ENCODE results near the gene ROS1.

The ROS1 gene

DNA sequence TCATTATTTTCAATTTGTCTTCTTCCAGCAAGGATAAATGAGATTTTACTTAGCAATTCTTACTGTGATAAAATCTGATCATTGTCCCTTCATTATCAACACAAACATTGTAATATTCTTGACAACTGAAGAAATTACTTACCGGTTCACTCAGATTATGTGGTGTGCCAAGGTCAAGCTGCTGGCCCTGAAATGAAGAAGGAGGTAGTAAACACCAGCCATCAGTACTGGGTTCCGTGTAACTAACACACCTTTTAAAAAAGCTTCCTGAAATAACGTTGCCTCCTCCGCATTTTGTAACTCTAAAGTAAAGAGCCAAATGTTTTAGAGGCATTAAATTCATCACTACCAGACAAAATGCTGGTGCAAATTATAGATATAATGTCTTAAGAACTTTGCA is 7.4 kb downstream of the ROS1 start:
- Mint-ChIP-seq H3K4me1 (no peaks in the 10 kb centered on the region), H3K36me3 (ENCODE audit: insufficient read depth) (no peaks in the 10 kb centered on the region), H3K4me3 (no peak overlapping the region), H3K27me3 (peaks cover 21% of the 10 kb centered on the region), H3K27ac (ENCODE audit: low read depth) (no peak overlapping the region), H3K9me3 (no peaks in the 10 kb centered on the region)
- ATAC-seq (replicated peaks; ENCODE audit: extremely low read depth, poor library complexity, severe bottlenecking) (no peak), DNase-seq (ENCODE audit: low spot score in 2 of 2) (no peak)

DNA sequence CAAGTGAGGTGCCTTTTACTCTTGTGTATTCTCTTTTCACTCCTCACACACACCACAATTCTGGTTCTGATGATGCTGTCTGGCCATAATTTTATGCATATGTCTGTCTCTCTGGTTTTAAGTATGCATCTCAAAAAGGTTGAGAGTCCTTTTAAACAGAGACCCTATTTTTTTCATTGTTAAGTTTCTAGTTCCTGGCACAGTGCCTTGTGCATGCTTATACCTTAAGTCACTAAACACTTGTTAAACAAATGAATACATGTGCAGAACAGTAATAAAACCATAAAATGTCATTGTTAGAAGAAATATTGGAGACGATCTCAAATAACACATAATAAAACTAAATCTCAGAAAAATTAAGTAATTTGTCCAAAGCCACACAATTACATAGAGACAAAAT is 7.9 kb downstream of the ROS1 start:
- Mint-ChIP-seq H3K27me3 (peaks cover 21% of the 10 kb centered on the region), H3K9me3 (no peaks in the 10 kb centered on the region), H3K4me1 (no peaks in the 10 kb centered on the region), H3K27ac (ENCODE audit: low read depth) (no peak overlapping the region), H3K4me3 (no peak overlapping the region), H3K36me3 (ENCODE audit: insufficient read depth) (no peaks in the 10 kb centered on the region)
- DNase-seq (ENCODE audit: low spot score in 2 of 2) (no peak), ATAC-seq (replicated peaks; ENCODE audit: extremely low read depth, poor library complexity, severe bottlenecking) (no peak)

DNA sequence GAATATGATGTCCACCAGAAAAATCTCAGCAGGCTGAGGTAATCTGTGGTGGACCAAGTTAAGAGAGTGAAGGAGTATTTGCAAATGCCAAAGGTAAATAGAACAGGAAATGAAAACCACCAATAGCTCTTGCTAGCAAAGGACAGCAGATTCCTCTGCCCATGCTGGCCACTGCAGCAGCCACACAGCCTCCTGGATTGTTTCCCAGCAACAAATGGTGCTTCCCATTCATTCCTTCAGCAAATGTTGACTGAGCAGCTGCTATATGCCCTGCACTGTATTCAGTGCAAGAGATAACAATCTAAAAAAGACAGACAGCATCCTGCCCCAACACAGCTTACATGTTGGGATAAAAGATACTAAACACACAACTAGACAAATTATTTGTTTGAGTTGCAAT is 11.0 kb downstream of the ROS1 start:
- Mint-ChIP-seq H3K4me1 (no peaks in the 10 kb centered on the region), H3K27ac (ENCODE audit: low read depth) (no peak overlapping the region), H3K27me3 (peaks cover 38% of the 10 kb centered on the region), H3K9me3 (no peaks in the 10 kb centered on the region), H3K4me3 (no peak overlapping the region), H3K36me3 (ENCODE audit: insufficient read depth) (no peaks in the 10 kb centered on the region)
- ATAC-seq (replicated peaks; ENCODE audit: extremely low read depth, poor library complexity, severe bottlenecking): no peak
- DNase-seq (ENCODE audit: low spot score in 2 of 2): no peak

DNA sequence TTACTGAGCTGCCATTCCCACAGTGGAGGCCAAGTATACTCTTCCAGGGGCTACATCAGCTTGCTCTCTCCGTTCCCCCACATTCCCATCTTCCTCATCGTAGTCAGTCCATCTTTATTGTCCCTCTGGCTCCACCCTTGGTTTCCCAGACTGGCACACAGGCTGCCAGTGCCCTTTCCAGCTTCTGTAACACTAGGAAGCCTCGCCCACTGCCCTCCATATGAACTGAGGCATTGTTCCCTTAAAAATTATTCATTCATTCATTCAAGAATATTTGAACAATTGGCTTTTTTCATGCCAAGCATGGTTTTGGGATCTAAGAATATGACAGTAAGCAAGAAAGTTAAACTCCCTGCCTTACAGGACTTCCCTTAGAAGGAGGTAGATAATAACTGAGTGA is 14.3 kb downstream of the ROS1 start:
- H3K27ac Mint-ChIP-seq (ENCODE audit: low read depth): no peak overlapping the region
- H3K4me1 Mint-ChIP-seq: no peaks in the 10 kb centered on the region
- H3K36me3 Mint-ChIP-seq (ENCODE audit: insufficient read depth): no peaks in the 10 kb centered on the region
- no peaks in the 10 kb centered on the region for H3K9me3 Mint-ChIP-seq
- peaks cover 62% of the 10 kb centered on the region for H3K27me3 Mint-ChIP-seq
- ATAC-seq (replicated peaks; ENCODE audit: extremely low read depth, poor library complexity, severe bottlenecking): no peak
- H3K4me3 Mint-ChIP-seq: no peak overlapping the region
- no peak for DNase-seq (ENCODE audit: low spot score in 2 of 2)

DNA sequence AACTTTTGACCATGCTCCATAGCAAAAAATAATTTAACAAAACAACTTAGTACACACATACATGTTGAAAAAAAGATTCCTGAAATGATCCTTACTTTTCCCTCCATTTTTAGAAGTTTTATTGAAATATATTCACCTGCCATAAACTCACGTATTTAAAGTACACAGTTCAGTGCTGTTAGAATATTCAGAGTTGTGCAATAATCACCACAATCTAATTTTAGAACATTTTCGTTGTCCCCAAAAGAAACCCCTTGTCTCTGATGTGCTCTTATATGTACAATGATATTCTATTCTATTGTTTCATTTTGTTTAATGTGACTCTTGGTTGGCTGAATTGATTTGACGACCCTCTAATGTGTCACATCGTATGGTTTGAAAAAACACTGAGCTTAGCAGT is 15.9 kb downstream of the ROS1 start:
- Mint-ChIP-seq H3K4me3 (no peak overlapping the region), H3K27ac (ENCODE audit: low read depth) (no peak overlapping the region), H3K27me3 (peaks cover 62% of the 10 kb centered on the region), H3K36me3 (ENCODE audit: insufficient read depth) (no peaks in the 10 kb centered on the region), H3K9me3 (no peaks in the 10 kb centered on the region), H3K4me1 (no peaks in the 10 kb centered on the region)
- DNase-seq (ENCODE audit: low spot score in 2 of 2) (no peak), ATAC-seq (replicated peaks; ENCODE audit: extremely low read depth, poor library complexity, severe bottlenecking) (no peak)

DNA sequence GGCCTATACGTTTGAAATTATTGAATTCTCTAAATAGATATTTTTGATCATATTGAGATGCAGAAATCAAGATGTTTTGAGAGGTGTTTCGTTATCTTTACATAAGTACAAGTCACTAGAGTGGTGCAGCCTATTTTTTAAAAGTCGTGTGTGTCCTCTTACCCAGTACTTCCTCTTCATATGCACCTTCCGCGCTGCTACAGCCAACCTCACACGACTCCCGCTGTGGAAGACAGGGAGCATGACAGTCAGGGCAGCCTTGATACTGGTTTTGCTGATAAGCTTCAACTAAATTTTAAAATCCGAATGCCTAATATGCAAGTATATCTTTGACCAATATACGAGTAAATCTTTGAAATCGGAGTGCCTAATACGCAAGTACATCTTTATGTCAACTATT is 16.3 kb downstream of the ROS1 start:
- no peak for DNase-seq (ENCODE audit: low spot score in 2 of 2)
- Mint-ChIP-seq H3K4me3 (no peak overlapping the region), H3K9me3 (no peaks in the 10 kb centered on the region), H3K36me3 (ENCODE audit: insufficient read depth) (no peaks in the 10 kb centered on the region), H3K27me3 (peaks cover 62% of the 10 kb centered on the region), H3K27ac (ENCODE audit: low read depth) (no peak overlapping the region), H3K4me1 (no peaks in the 10 kb centered on the region)
- no peak for ATAC-seq (replicated peaks; ENCODE audit: extremely low read depth, poor library complexity, severe bottlenecking)

DNA sequence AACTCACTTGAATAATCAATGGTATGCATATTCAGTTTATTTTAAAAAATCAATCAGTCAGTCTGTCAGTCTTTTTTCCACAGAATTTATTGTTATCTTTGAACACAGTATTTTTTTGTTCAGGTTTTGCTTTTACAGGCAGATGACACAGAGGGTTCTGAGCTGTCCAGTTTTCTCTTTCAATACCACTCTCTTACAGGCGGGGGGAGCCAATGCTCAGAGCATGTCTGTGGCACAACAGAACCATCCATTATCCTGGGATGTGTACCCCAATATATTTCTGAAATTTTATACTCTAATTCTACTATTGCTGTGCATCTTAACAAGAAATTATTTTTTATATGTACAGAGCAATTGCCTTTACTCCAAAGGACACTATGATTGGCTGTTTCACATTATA is 21.2 kb downstream of the ROS1 start:
- no peak for ATAC-seq (replicated peaks; ENCODE audit: extremely low read depth, poor library complexity, severe bottlenecking)
- H3K36me3 Mint-ChIP-seq (ENCODE audit: insufficient read depth): no peaks in the 10 kb centered on the region
- no peak for DNase-seq (ENCODE audit: low spot score in 2 of 2)
- H3K4me3 Mint-ChIP-seq: no peak overlapping the region
- H3K9me3 Mint-ChIP-seq: no peaks in the 10 kb centered on the region
- peaks cover 22% of the 10 kb centered on the region for H3K27me3 Mint-ChIP-seq
- H3K27ac Mint-ChIP-seq (ENCODE audit: low read depth): no peak overlapping the region
- H3K4me1 Mint-ChIP-seq: no peaks in the 10 kb centered on the region

DNA sequence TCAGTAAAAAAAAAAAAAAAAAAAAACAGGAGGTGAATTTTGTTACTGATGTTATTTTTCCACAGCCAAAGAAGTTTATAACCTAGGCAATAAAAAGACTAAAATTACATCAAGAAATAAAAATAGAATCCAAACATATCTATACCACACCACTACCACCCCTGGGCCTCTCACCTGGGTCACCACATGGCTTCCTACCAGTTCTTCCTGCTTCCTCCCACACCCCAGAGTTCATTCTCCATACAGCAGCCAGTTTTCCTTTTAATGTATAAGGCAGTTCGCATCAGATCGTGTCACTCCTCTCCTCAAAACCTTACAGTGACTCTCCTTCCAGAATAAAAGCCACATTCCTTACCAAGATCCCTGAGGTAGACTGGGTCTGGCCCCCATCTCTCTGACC is 23.9 kb downstream of the ROS1 start:
- Mint-ChIP-seq H3K36me3 (ENCODE audit: insufficient read depth) (no peaks in the 10 kb centered on the region), H3K27me3 (peaks cover under 1% of the 10 kb centered on the region), H3K4me3 (no peak overlapping the region), H3K4me1 (no peaks in the 10 kb centered on the region), H3K27ac (ENCODE audit: low read depth) (no peak overlapping the region), H3K9me3 (no peaks in the 10 kb centered on the region)
- ATAC-seq (replicated peaks; ENCODE audit: extremely low read depth, poor library complexity, severe bottlenecking): no peak
- no peak for DNase-seq (ENCODE audit: low spot score in 2 of 2)

DNA sequence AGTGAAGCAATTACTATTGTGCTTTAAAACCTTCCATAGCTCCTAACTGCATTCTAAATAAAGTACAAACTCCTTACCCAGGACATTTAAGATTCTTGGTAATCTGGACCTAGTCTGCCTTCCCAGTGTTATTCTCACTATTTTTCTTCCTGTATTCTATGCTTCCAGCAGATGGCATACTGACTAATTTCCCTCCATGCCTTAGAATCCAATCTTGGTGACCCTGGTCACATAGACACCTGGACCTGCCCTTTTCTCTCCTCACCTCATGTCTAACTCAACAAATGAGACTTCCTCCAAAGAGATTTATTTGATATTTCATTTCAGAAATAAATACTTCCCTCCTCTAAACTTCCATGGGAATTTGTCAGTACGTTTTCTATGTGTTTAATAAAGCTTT is 25.8 kb downstream of the ROS1 start:
- H3K27ac Mint-ChIP-seq (ENCODE audit: low read depth): no peak overlapping the region
- no peak overlapping the region for H3K4me3 Mint-ChIP-seq
- H3K27me3 Mint-ChIP-seq: no peaks in the 10 kb centered on the region
- no peaks in the 10 kb centered on the region for H3K4me1 Mint-ChIP-seq
- H3K9me3 Mint-ChIP-seq: no peaks in the 10 kb centered on the region
- H3K36me3 Mint-ChIP-seq (ENCODE audit: insufficient read depth): no peaks in the 10 kb centered on the region
- no peak for ATAC-seq (replicated peaks; ENCODE audit: extremely low read depth, poor library complexity, severe bottlenecking)
- DNase-seq (ENCODE audit: low spot score in 2 of 2): no peak

DNA sequence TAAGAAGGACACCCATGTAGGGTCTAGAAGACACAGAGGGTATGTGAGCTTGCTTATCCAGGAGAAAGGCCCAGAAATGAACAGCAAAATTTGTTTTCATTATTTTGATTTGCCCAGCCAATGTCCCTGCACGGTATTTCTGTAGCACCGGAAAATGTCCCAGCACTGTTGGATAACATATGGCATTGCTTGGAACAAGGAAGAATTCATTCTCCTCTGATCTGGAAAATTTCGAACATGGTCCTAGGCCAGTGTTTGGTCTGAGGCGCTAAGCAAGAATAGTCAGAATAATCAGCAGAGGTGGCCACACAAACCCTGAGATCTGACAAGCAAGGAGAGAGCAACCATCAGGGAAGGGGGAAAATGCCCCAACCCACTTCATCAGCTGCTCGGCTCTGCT is 26.6 kb downstream of the ROS1 start:
- H3K4me3 Mint-ChIP-seq: no peak overlapping the region
- H3K36me3 Mint-ChIP-seq (ENCODE audit: insufficient read depth): no peaks in the 10 kb centered on the region
- H3K9me3 Mint-ChIP-seq: no peaks in the 10 kb centered on the region
- DNase-seq (ENCODE audit: low spot score in 2 of 2) (no peak), ATAC-seq (replicated peaks; ENCODE audit: extremely low read depth, poor library complexity, severe bottlenecking) (no peak)
- H3K4me1 Mint-ChIP-seq: no peaks in the 10 kb centered on the region
- no peaks in the 10 kb centered on the region for H3K27me3 Mint-ChIP-seq
- H3K27ac Mint-ChIP-seq (ENCODE audit: low read depth): no peak overlapping the region

DNA sequence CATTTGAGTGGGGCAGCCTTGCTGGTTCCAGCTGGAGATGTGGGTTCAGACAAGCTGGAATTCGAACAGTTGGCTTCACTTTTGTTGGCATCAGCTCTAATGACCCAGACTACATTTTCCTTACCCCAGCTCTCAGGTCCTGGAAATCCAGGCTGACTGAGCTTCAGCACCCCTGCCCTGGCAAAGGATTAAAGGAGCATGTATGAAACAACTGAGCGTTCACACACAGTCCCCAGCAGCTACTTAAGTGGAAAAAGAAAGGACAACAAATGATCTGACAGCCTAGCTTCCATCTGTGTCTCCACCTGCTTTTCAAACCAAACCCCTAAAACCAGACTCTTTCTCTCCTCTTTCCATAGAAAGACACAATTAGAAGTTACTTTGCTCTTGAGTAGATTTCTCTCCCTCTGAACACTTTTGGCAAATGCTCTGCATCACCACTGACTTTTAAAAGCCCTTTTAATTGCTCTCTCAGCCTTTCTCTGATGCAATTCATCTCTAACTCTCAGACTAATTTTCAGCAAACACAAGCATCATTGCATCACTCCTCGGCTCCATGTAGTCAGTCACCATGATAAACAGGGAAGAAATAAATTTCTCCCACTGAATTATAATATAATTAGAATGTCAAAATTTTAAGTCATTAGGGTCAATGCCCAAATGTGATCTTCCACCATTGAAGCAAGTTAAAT is 28.1 kb downstream of the ROS1 start:
- ATAC-seq (replicated peaks; ENCODE audit: extremely low read depth, poor library complexity, severe bottlenecking) (no peak), DNase-seq (ENCODE audit: low spot score in 2 of 2) (no peak)
- Mint-ChIP-seq H3K27ac (ENCODE audit: low read depth) (no peak overlapping the region), H3K4me1 (no peaks in the 10 kb centered on the region), H3K9me3 (no peaks in the 10 kb centered on the region), H3K27me3 (peaks cover 4% of the 10 kb centered on the region), H3K4me3 (no peak overlapping the region), H3K36me3 (ENCODE audit: insufficient read depth) (no peaks in the 10 kb centered on the region)

DNA sequence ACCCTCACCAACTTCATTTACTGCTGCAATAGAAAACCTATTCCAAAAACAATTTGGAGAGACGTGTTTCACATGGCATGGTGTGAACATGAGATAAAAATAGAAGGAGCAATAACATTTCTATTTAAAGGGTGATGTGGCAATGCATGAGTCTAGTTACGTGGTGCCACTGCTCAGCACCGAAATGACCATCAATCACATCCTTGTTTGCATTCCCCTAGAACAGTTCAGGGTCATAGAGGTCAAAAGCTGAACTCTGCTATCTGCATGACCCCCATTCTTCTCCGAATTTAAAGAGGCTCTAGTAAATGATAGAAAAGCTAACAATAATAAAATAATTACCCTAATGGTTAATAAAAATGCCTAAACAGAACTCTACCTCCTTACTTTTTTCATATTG is 29.5 kb downstream of the ROS1 start:
- no peak overlapping the region for H3K4me3 Mint-ChIP-seq
- no peak for ATAC-seq (replicated peaks; ENCODE audit: extremely low read depth, poor library complexity, severe bottlenecking)
- H3K27me3 Mint-ChIP-seq: peaks cover 15% of the 10 kb centered on the region
- no peak overlapping the region for H3K27ac Mint-ChIP-seq (ENCODE audit: low read depth)
- no peaks in the 10 kb centered on the region for H3K9me3 Mint-ChIP-seq
- no peaks in the 10 kb centered on the region for H3K4me1 Mint-ChIP-seq
- H3K36me3 Mint-ChIP-seq (ENCODE audit: insufficient read depth): no peaks in the 10 kb centered on the region
- no peak for DNase-seq (ENCODE audit: low spot score in 2 of 2)

DNA sequence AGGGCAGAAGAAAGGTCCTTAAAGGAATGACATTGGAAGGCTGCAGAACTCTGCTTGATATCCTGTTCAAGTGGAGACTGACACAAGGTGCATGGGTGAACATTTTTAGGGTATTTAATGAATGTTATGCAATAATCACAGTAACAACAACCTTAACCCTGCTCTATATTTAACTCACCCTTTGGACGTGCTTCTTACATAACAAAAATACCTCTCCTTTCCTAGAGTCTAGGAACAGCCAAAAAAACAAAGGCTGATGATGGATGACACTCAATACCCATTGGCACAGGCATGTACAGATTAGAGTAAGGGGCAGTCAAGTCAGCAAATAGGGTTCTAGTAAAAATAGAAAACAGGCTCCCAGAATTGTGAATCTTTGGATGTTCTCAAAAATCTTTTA is 30.6 kb downstream of the ROS1 start:
- Mint-ChIP-seq H3K9me3 (no peaks in the 10 kb centered on the region), H3K4me3 (no peak overlapping the region), H3K27ac (ENCODE audit: low read depth) (no peak overlapping the region), H3K36me3 (ENCODE audit: insufficient read depth) (no peaks in the 10 kb centered on the region), H3K4me1 (no peaks in the 10 kb centered on the region), H3K27me3 (peaks cover 23% of the 10 kb centered on the region)
- DNase-seq (ENCODE audit: low spot score in 2 of 2) (no peak), ATAC-seq (replicated peaks; ENCODE audit: extremely low read depth, poor library complexity, severe bottlenecking) (no peak)

DNA sequence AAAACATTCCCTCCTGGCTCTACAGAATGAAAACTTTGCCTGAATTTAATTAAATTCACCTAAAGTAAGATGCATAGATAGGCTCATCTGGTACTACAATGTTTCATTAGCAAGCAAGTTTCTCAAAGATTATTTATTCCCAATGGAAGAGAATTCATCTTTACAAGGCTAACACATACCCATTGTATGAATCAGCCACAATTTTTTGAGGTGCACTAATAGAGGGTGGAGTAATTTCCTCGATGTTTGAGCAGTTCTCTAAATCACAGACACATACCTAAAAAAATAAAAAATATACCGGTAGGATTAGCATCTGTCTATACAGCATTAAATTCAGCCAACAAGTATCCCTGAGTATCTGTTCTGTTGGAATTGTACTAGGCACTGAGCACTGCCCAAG is 32.7 kb downstream of the ROS1 start:
- peaks cover 34% of the 10 kb centered on the region for H3K27me3 Mint-ChIP-seq
- no peak overlapping the region for H3K27ac Mint-ChIP-seq (ENCODE audit: low read depth)
- DNase-seq (ENCODE audit: low spot score in 2 of 2): no peak
- ATAC-seq (replicated peaks; ENCODE audit: extremely low read depth, poor library complexity, severe bottlenecking): no peak
- no peaks in the 10 kb centered on the region for H3K36me3 Mint-ChIP-seq (ENCODE audit: insufficient read depth)
- no peak overlapping the region for H3K4me3 Mint-ChIP-seq
- no peaks in the 10 kb centered on the region for H3K4me1 Mint-ChIP-seq
- H3K9me3 Mint-ChIP-seq: no peaks in the 10 kb centered on the region
